ENCODE results near the gene REELD1.

The REELD1 gene

GRCh38 chr4:146271466-146271865 lies 57.1 kb downstream of the REELD1 start:
- no peak for DNase-seq

- DNase-seq, result no peak
Measured at GRCh38 chr4:146273204-146273901, 59.0 kb downstream of the REELD1 start.

GRCh38 chr4:146274774-146275173 lies 60.4 kb downstream of the REELD1 start:
- no peak for DNase-seq

- no peak for DNase-seq
Measured at GRCh38 chr4:146275370-146275769, 61.0 kb downstream of the REELD1 start.

GRCh38 chr4:146278986-146279385 lies 64.6 kb downstream of the REELD1 start:
- no peak for DNase-seq

Data from NCI-H1417 treated with DMSO at 0.1 percent for 48 hours (cell line).